ENCODE results near the gene PCF11. TPM values are rescaled to one million over a fixed set of nuclear protein-coding genes. Genes with fewer than 3 reads are reported as not detected.

PCF11 gene
- total RNA-seq, 6 experiments from 2014 or later = 16.0 to 23.1 (median 18.9) TPM

GRCh38 chr11:83192606-83193245 lies 35.8 kb downstream of the PCF11 start:
- intact Hi-C loops (cut with DNase I) = no loop called here
- Histone ChIP-seq H3K9me3 (no peaks in the 10 kb centered on the region), H3K27me3 (no peaks in the 10 kb centered on the region), H3K27ac (peak overlapping the region; percentile 82 to 88 (median 86)), H3K36me3 (peaks cover 0 to 27% (median 8%) of the 10 kb centered on the region in 4 donors), H3K4me3 (peak overlapping the region; percentile 73 to 86 (median 85)), H3K4me1 (peaks cover 0 to 13% (median 0%) of the 10 kb centered on the region in 4 donors)
- no peak for DNase-seq
- ATAC-seq = peak in 1 of 4 donors; percentile 6
- WGBS (ENCODE audit: insufficient coverage, low coverage, low lambda C conversion rate, missing lambda C conversion rate) = 9% methylated on average over 8 of the region's 8 CpGs
- TF ChIP-seq CTCF (IDR thresholded peaks at IDR 0.05) = no peak
- no peak for TF ChIP-seq POLR2A (IDR thresholded peaks at IDR 0.05)

GRCh38 chr11:83193315-83194280 lies 36.7 kb downstream of the PCF11 start, which contains the start of gene ANKRD42:
TSS of gene ANKRD42 (plus strand) at chr11:83193712. CDS start at chr11:83194671, 959 bp downstream.
- ATAC-seq (peak; percentile 97 to 98 (median 98)), DNase-seq (peak; percentile 93 to 95 (median 95))
- H3K27ac ChIP-seq = peak within 1 kb of the TSS; percentile 82 to 88 (median 86)
- WGBS (ENCODE audit: insufficient coverage, low coverage, low lambda C conversion rate, missing lambda C conversion rate) = 0% methylated on average over 37 of the region's 67 CpGs
- intact Hi-C loops (cut with DNase I) = no loop called here
- peaks cover 0 to 13% (median 0%) of the 10 kb centered on the region in 4 donors for H3K4me1 ChIP-seq
- TF ChIP-seq CTCF (IDR thresholded peaks at IDR 0.05) (no peak), POLR2A (IDR thresholded peaks at IDR 0.05) (peak; percentile 51)
- peaks cover 0 to 27% (median 8%) of the 10 kb centered on the region in 4 donors for H3K36me3 ChIP-seq
- no peaks in the 10 kb centered on the region for H3K9me3 ChIP-seq
- H3K27me3 ChIP-seq = no peaks in the 10 kb centered on the region
- H3K4me3 ChIP-seq = peak within 1 kb of the TSS; percentile 73 to 86 (median 85)

GRCh38 chr11:83194281-83195142 lies 37.6 kb downstream of the PCF11 start:
- intact Hi-C loops (cut with DNase I) = no loop called here
- peak overlapping the region; percentile 73 to 86 (median 85) for H3K4me3 ChIP-seq
- 6% methylated on average over 22 of the region's 35 CpGs for WGBS (ENCODE audit: insufficient coverage, low coverage, low lambda C conversion rate, missing lambda C conversion rate)
- peak; percentile 60 to 72 (median 62) for DNase-seq
- peaks cover 0 to 24% (median 8%) of the 10 kb centered on the region in 4 donors for H3K36me3 ChIP-seq
- TF ChIP-seq POLR2A (IDR thresholded peaks at IDR 0.05) = peak; percentile 29
- no peak for TF ChIP-seq CTCF (IDR thresholded peaks at IDR 0.05)
- no peaks in the 10 kb centered on the region for H3K27me3 ChIP-seq
- peak; percentile 57 to 65 (median 62) for ATAC-seq
- H3K9me3 ChIP-seq = no peaks in the 10 kb centered on the region
- peaks cover 0 to 13% (median 0%) of the 10 kb centered on the region in 4 donors for H3K4me1 ChIP-seq
- peak overlapping the region; percentile 82 to 88 (median 86) for H3K27ac ChIP-seq

GRCh38 chr11:83195143-83195466 lies 38.2 kb downstream of the PCF11 start:
- DNase-seq (no peak), ATAC-seq (no peak)
- TF ChIP-seq POLR2A (IDR thresholded peaks at IDR 0.05) = no peak
- no peak for TF ChIP-seq CTCF (IDR thresholded peaks at IDR 0.05)
- peaks cover 0 to 13% (median 0%) of the 10 kb centered on the region in 4 donors for H3K4me1 ChIP-seq
- no peaks in the 10 kb centered on the region for H3K9me3 ChIP-seq
- WGBS (ENCODE audit: insufficient coverage, low coverage, low lambda C conversion rate, missing lambda C conversion rate) = 30% methylated on average over 3 of the region's 4 CpGs
- H3K27me3 ChIP-seq = no peaks in the 10 kb centered on the region
- H3K27ac ChIP-seq = peak overlapping the region in 2 of 3 donors; percentile 82 to 86
- peak overlapping the region in 2 of 3 donors; percentile 73 to 86 for H3K4me3 ChIP-seq
- peaks cover 0 to 21% (median 8%) of the 10 kb centered on the region in 4 donors for H3K36me3 ChIP-seq
- intact Hi-C loops (cut with DNase I) = no loop called here

Measured in right lobe of liver (tissue), 6 donors.